Measurements from ENCODE around the gene TCF21.

The TCF21 gene

GRCh38 chr6:133895573-133896343 is 6.8 kb downstream of the TCF21 start:
- no peak for TF ChIP-seq CTCF (IDR thresholded peaks at IDR 0.05; ENCODE audit: control extremely low read depth, extremely low read depth, low read depth, missing control alignments)
- POLR2A ChIA-PET = no interaction called here
- CTCF ChIA-PET = interaction anchor here (2.1 to 2.2 kb wide), 2 partner anchors 21 to 28 kb away, joined by 6 to 8 read pairs; no protein-coding TSS in a partner anchor
- DNase-seq (ENCODE audit: extremely low spot score) = no peak

GRCh38 chr6:133896344-133896721 is 7.4 kb downstream of the TCF21 start:
- CTCF ChIA-PET = interaction anchor here (2.2 kb wide), 1 partner anchor 21 kb away, joined by 6 read pairs; no protein-coding TSS in a partner anchor
- DNase-seq (ENCODE audit: extremely low spot score) = no peak

DNA sequence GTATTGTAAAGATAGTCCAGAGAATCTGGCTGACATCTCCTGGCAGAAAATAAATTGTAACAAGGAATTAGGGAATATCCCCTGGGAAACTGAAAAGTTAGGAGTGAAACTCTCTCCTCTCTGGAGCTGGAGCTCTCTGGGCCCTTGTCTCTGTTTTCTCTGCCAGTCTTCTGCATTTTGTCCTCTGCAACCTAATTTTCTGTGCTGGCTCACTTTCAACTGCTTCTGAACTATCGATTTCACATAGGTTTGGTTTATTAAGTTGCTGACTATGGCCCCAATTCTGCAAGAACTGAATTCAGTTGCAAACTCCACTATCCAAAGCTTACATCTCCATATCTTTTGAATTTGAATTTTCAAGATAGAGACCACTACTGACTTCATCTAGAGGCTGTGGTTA is 9.3 kb downstream of the TCF21 start:
- DNase-seq (ENCODE audit: extremely low spot score) = no peak
- POLR2A ChIA-PET = no interaction called here
- no peak for TF ChIP-seq CTCF (IDR thresholded peaks at IDR 0.05; ENCODE audit: control extremely low read depth, extremely low read depth, low read depth, missing control alignments)
- CTCF ChIA-PET = interaction anchor here (0.9 to 3.7 kb wide), 4 partner anchors 9 to 25 kb away, joined by 3 to 18 read pairs (median 4); no protein-coding TSS in a partner anchor

More at GRCh38 chr6:133896344-133896721, 7.4 kb downstream of the TCF21 start:
- POLR2A ChIA-PET = no interaction called here
- no peak for TF ChIP-seq CTCF (IDR thresholded peaks at IDR 0.05; ENCODE audit: control extremely low read depth, extremely low read depth, low read depth, missing control alignments)

- ChIA-PET CTCF (interaction anchor here (1.1 to 3.7 kb wide), 3 partner anchors 9 to 17 kb away, joined by 3 to 18 read pairs (median 3); no protein-coding TSS in a partner anchor), POLR2A (no interaction called here)
- TF ChIP-seq CTCF (IDR thresholded peaks at IDR 0.05; ENCODE audit: control extremely low read depth, extremely low read depth, low read depth, missing control alignments) = no peak
- DNase-seq (ENCODE audit: extremely low spot score) = no peak
These were observed 10.6 kb downstream of the TCF21 start for GRCh38 chr6:133899556-133899955.

DNA sequence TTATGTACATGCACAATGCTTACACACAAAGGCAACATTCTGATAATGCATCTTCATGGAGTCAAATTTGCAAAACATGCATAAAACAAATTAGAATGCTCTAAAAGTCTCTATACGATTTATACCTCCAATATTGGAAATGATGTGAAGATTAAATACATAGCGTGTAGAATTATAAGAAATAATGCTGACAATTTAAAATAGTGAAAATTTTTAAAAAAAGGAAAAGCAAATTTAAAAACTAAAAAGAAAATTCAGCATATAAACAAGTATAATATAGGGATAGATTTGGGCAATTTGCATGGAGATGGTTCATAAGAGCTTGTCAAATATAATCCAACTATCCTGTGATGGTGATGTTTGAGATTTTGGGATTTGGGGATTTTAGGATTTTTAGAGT is 14.9 kb downstream of the TCF21 start:
- POLR2A ChIA-PET = no interaction called here
- no peak for TF ChIP-seq CTCF (IDR thresholded peaks at IDR 0.05; ENCODE audit: control extremely low read depth, extremely low read depth, low read depth, missing control alignments)
- DNase-seq (ENCODE audit: extremely low spot score) = no peak
- CTCF ChIA-PET = interaction anchor here (3.3 kb wide), 1 partner anchor 19 kb away, joined by 22 read pairs; no protein-coding TSS in a partner anchor

DNA sequence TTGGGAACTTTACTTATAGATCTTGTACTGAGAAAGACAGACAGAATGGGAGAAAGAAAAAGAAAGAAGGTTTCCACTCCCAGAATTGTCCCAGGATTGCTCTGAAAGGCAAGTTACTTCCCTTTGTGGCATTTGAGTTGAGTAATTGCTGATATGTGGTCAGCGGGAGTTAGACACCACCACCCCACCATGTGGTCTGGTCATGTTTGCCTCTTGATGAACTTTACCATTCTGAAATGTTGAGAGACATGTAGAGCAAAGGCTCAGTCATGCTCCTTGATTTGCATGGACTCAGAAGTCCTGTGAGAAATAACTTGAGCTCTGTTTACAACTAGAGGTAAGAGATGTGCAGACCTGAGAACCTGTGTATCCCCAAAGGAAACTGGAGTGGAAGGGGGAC is 17.1 kb downstream of the TCF21 start:
- TF ChIP-seq CTCF (IDR thresholded peaks at IDR 0.05; ENCODE audit: control extremely low read depth, extremely low read depth, low read depth, missing control alignments) = no peak
- ChIA-PET CTCF (interaction anchor here (1.0 to 2.2 kb wide), 6 partner anchors 8 to 205 kb away, joined by 3 to 16 read pairs (median 5); no protein-coding TSS in a partner anchor), POLR2A (no interaction called here)
- no peak for DNase-seq (ENCODE audit: extremely low spot score)
